HEK293 (cell line): ENCODE results near the gene PUM2.

Experiments used
- KLF7 ChIP-seq: fragments of 450-650 bp; formaldehyde crosslinking; IDR thresholded peaks from 2 replicates; pipeline ENCODE4 v1.5.1; 2016; ENCODE audit warnings: missing biosample characterization, missing genetic modification characterization, borderline replicate concordance
- ZNF274 ChIP-seq, 2 experiments: fragments of 200-500 bp in 1 of 2; fragments of 450-650 bp in 1 of 2; sonication (Bioruptor generic) in 1 of 2; formaldehyde crosslinking in 1 of 2; IDR thresholded peaks; 2 replicates each; pipeline versions ENCODE4 v1.5.1 to v1.6.1; 2014 to 2016; ENCODE audit warnings: borderline replicate concordance in 1 of 2, inconsistent platforms in 1 of 2, low read length in 1 of 2, missing biosample characterization in 1 of 2, missing genetic modification characterization in 1 of 2

GRCh38 chr2:20226152-20226545 is 124.5 kb downstream of the PUM2 start:
- TF ChIP-seq ZNF274 (IDR thresholded peaks at IDR 0.05; ENCODE audit: low read length) = no peak
- no peak for TF ChIP-seq ZNF274 (tag by site-specific recombination; IDR thresholded peaks at IDR 0.05; ENCODE audit: borderline replicate concordance)
- TF ChIP-seq KLF7 (tag by site-specific recombination) = no peak
